Neuronal stem cell (in vitro differentiated cells): Measurements from ENCODE around the gene RAX2.
"Not testable (repeated sequence)": the region's sequence is repeated elsewhere in the genome, so short reads cannot be mapped to it uniquely, and the experiment has no call there.

Experiments
- DNase-seq: peaks from one replicate; pipeline ENCODE4 v3.0.0-alpha.2; 2013; ENCODE audit warnings: low spot score
- H2AFZ ChIP-seq: one replicate; pipeline ENCODE4 v1.6.1; 2013; ENCODE audit warnings: mild to moderate bottlenecking, low read length, inconsistent platforms
- H2AK5ac ChIP-seq: 2 replicates; pipeline ENCODE4 v1.6.1; 2013; ENCODE audit warnings: low read depth, mild to moderate bottlenecking, inconsistent platforms, low read length, moderate library complexity, mixed read lengths
- H2BK120ac ChIP-seq: 2 replicates; pipeline ENCODE4 v1.6.1; 2013; ENCODE audit warnings: low read depth, mild to moderate bottlenecking, inconsistent platforms, low read length, moderate library complexity, mixed read lengths
- H2BK12ac ChIP-seq: one replicate; pipeline ENCODE4 v1.6.1; 2013; ENCODE audit warnings: low read length, inconsistent platforms
- H2BK15ac ChIP-seq: 2 replicates; pipeline ENCODE4 v1.6.1; 2013; ENCODE audit warnings: mild to moderate bottlenecking, low read length, inconsistent platforms, mixed read lengths
- H2BK5ac ChIP-seq: one replicate; pipeline ENCODE4 v1.6.1; 2013; ENCODE audit warnings: inconsistent platforms, mild to moderate bottlenecking, low read length, moderate library complexity
- H3K14ac ChIP-seq: one replicate; pipeline ENCODE4 v1.6.1; 2013; ENCODE audit warnings: low read length, inconsistent platforms
- H3K18ac ChIP-seq: 2 replicates; pipeline ENCODE4 v1.6.1; 2013; ENCODE audit warnings: low read length, inconsistent platforms
- H3K23ac ChIP-seq: 2 replicates; pipeline ENCODE4 v1.6.1; 2013; ENCODE audit warnings: low read depth, mild to moderate bottlenecking, mixed read lengths, low read length, inconsistent platforms; ENCODE audit not compliant: poor library complexity
- H3K27ac ChIP-seq: replicated peaks from 3 replicates; pipeline ENCODE4 v1.5.1; 2013; ENCODE audit warnings: low read length, inconsistent platforms
- H3K27me3 ChIP-seq, 3 experiments: 2 replicates each; pipeline ENCODE4 v1.6.1; 2013; ENCODE audit warnings: low read length in 3 of 3, mild to moderate bottlenecking in 2 of 3, inconsistent platforms in 1 of 3, low read depth in 1 of 3, mixed read lengths in 1 of 3, moderate library complexity in 1 of 3; ENCODE audit not compliant: control insufficient read depth in 3 of 3, insufficient read depth in 3 of 3
- H3K36me3 ChIP-seq, 2 donors: replicated peaks in 1 of 2; 2 replicates each; pipeline ENCODE4 v1.6.1; 2013; ENCODE audit warnings: low read length in 2 of 2; ENCODE audit not compliant: control insufficient read depth in 2 of 2, insufficient read depth in 2 of 2
- H3K4ac ChIP-seq: 2 replicates; pipeline ENCODE4 v1.6.1; 2013; ENCODE audit warnings: inconsistent platforms, mild to moderate bottlenecking, low read length, moderate library complexity
- H3K4me1 ChIP-seq, 2 donors: 1 replicate in 1 of 2; 2 replicates in 1 of 2; pipeline ENCODE4 v1.6.1; 2013; ENCODE audit warnings: low read length in 2 of 2, low read depth in 1 of 2; ENCODE audit not compliant: control insufficient read depth in 2 of 2, insufficient read depth in 1 of 2
- H3K4me2 ChIP-seq: one replicate; pipeline ENCODE4 v1.6.1; 2013; ENCODE audit warnings: mild to moderate bottlenecking, low read length, inconsistent platforms; ENCODE audit not compliant: insufficient read depth, poor library complexity, severe bottlenecking
- H3K4me3 ChIP-seq, 2 donors: 2 replicates each; pipeline ENCODE4 v1.5.1; 2013; ENCODE audit warnings: low read length in 2 of 2, mild to moderate bottlenecking in 2 of 2, inconsistent platforms in 1 of 2, moderate library complexity in 1 of 2
- H3K79me1 ChIP-seq: one replicate; pipeline ENCODE4 v1.6.1; 2013; ENCODE audit warnings: low read depth, mild to moderate bottlenecking, inconsistent platforms, low read length, moderate library complexity
- H3K9ac ChIP-seq: one replicate; pipeline ENCODE4 v1.6.1; 2013; ENCODE audit warnings: mild to moderate bottlenecking, low read depth, low read length, inconsistent platforms; ENCODE audit not compliant: poor library complexity
- H3K9me3 ChIP-seq, 2 donors: replicated peaks in 1 of 2; 2 replicates each; pipeline versions ENCODE3 to v1.6.1; 2013; ENCODE audit warnings: low read length in 2 of 2, mild to moderate bottlenecking in 2 of 2, inconsistent platforms in 1 of 2, low read depth in 1 of 2, mixed read lengths in 1 of 2, moderate library complexity in 1 of 2; ENCODE audit not compliant: control insufficient read depth in 2 of 2, insufficient read depth in 1 of 2
- H4K8ac ChIP-seq: one replicate; pipeline ENCODE4 v1.6.1; 2013; ENCODE audit warnings: low read depth, mild to moderate bottlenecking, inconsistent platforms, low read length, moderate library complexity
- H4K91ac ChIP-seq: one replicate; pipeline ENCODE4 v1.6.1; 2013; ENCODE audit warnings: low read length, low read depth, mild to moderate bottlenecking, inconsistent platforms; ENCODE audit not compliant: poor library complexity
- WGBS, 2 donors: extraction: QIAGEN DNeasy Blood & Tissue Kit; methylation state at CpG; one replicate each; pipeline ENCODE4 v1.1.7; 2013; ENCODE audit warnings: missing lambda C conversion rate in 2 of 2, mixed read lengths in 1 of 2; ENCODE audit not compliant: insufficient read length in 2 of 2, insufficient replicate concordance in 1 of 2; ENCODE audit errors: extremely low coverage in 2 of 2; 5-methylcytosine and 5-hydroxymethylcytosine counted together

Gene RAX2

DNA sequence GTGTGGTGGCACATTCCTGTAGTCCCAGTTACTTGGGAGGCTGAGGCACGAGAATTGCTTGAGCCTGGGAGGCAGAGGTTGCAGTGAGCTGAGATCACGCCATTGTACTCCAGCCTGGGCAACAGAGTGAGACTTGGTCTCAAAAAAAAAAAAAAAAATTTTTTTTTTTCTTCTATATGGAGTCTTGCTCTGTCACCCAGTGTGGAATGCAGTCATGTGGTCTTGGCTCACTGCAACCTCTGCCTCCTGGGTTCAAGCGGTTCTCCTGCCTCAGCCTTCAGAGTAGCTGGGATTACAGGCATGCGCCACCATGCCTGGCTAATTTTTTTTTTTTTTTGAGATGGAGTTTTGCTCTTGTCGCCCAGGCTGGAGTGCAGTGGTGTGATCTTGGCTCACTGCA, 6.3 kb downstream of the RAX2 start:
- not testable (repeated sequence) for DNase-seq, H3K79me1 ChIP-seq, H3K27ac ChIP-seq, H3K4ac ChIP-seq, H2BK120ac ChIP-seq, H3K4me2 ChIP-seq, H3K4me1 ChIP-seq, H3K27me3 ChIP-seq, H2AFZ ChIP-seq, H2AK5ac ChIP-seq, H2BK5ac ChIP-seq, H3K14ac ChIP-seq, H4K8ac ChIP-seq, H3K9me3 ChIP-seq, H3K18ac ChIP-seq, H2BK15ac ChIP-seq, H4K91ac ChIP-seq, H2BK12ac ChIP-seq, H3K9ac ChIP-seq, H3K4me3 ChIP-seq, H3K23ac ChIP-seq
- peaks cover 9 to 23% of the 10 kb centered on the region in 2 donors for H3K36me3 ChIP-seq
- no CpG with 5 or more reads among the region's 5 CpGs for WGBS, 2 donors

GRCh38 chr19:3765121-3765520, 6.9 kb downstream of the RAX2 start:
- H3K23ac ChIP-seq = no peak overlapping the region
- H2BK120ac ChIP-seq = no peak overlapping the region
- H3K27me3 ChIP-seq = no peaks in the 10 kb centered on the region
- no peak overlapping the region for H3K27ac ChIP-seq
- no peak overlapping the region for H4K8ac ChIP-seq
- no peak for DNase-seq
- no peak overlapping the region for H3K14ac ChIP-seq
- H2BK5ac ChIP-seq = no peak overlapping the region
- no peak overlapping the region for H3K4me2 ChIP-seq
- H3K79me1 ChIP-seq = peaks cover 4% of the 10 kb centered on the region
- no peak overlapping the region for H3K4me3 ChIP-seq
- no peaks in the 10 kb centered on the region for H3K9me3 ChIP-seq
- no peak overlapping the region for H2BK12ac ChIP-seq
- no peak overlapping the region for H4K91ac ChIP-seq
- H3K4me1 ChIP-seq = peaks cover 0 to 4% of the 10 kb centered on the region in 2 donors
- H2BK15ac ChIP-seq = no peak overlapping the region
- H2AFZ ChIP-seq = no peak overlapping the region
- H3K36me3 ChIP-seq = peaks cover 9 to 23% of the 10 kb centered on the region in 2 donors
- WGBS, 2 donors = no CpG with 5 or more reads among the region's 12 CpGs
- H2AK5ac ChIP-seq = no peak overlapping the region
- no peak overlapping the region for H3K4ac ChIP-seq
- no peak overlapping the region for H3K9ac ChIP-seq
- no peak overlapping the region for H3K18ac ChIP-seq

- Histone ChIP-seq H3K9me3 (no peaks in the 10 kb centered on the region), H3K27ac (peak within 1 kb of the TSS; percentile 83), H4K8ac (no peak within 1 kb of the TSS), H3K23ac (peak within 1 kb of the TSS; percentile 90), H3K36me3 (peaks cover 11 to 41% of the 10 kb centered on the region in 2 donors), H3K4me1 (peaks cover 0 to 4% of the 10 kb centered on the region in 2 donors), H2BK12ac (no peak within 1 kb of the TSS), H2AFZ (peak within 1 kb of the TSS; percentile 95), H3K9ac (peak within 1 kb of the TSS; percentile 84), H3K4me2 (peak within 1 kb of the TSS; percentile 66), H3K4me3 (peak within 1 kb of the TSS; percentile 81 to 95), H4K91ac (no peak within 1 kb of the TSS), H3K79me1 (peaks cover 4% of the 10 kb centered on the region), H2BK15ac (no peak within 1 kb of the TSS), H3K27me3 (no peaks in the 10 kb centered on the region), H3K4ac (no peak within 1 kb of the TSS), H2BK5ac (peak within 1 kb of the TSS; percentile 70), H2BK120ac (no peak within 1 kb of the TSS), H3K14ac (no peak within 1 kb of the TSS), H3K18ac (peak within 1 kb of the TSS; percentile 96), H2AK5ac (no peak within 1 kb of the TSS)
- no CpG with 5 or more reads among the region's 47 CpGs for WGBS, 2 donors
- peak; percentile 100 for DNase-seq
Measured at GRCh38 chr19:3762501-3763459, 9.2 kb downstream of the RAX2 start, which contains the start of gene MRPL54. Gene MRPL54 (plus strand): TSS chr19:3762682. CDS start chr19:3762701, 19 bp downstream.

DNA sequence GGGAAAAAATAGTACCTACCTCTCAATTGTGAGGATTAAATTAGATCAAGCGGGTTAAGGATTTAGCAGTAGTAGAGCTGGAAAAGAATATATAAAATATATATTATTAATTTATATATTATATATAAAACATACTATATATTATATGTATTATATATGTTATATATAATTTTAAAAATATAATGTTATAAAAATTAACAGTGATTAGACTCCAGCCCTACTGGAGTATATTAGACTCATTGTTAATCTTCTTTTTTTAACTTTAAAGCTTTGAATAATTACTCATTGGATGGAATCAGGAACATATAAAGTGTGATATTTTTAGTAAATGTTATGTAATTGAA, 9.9 kb downstream of the RAX2 start:
- Histone ChIP-seq H2BK120ac (no peak overlapping the region), H3K4me3 (peak overlapping the region in 1 of 2 donors; percentile 81), H3K4me2 (no peak overlapping the region), H4K91ac (no peak overlapping the region), H2BK12ac (no peak overlapping the region), H2BK5ac (no peak overlapping the region), H4K8ac (no peak overlapping the region), H3K79me1 (peaks cover 4% of the 10 kb centered on the region), H3K36me3 (peaks cover 11 to 41% of the 10 kb centered on the region in 2 donors), H2AFZ (peak overlapping the region; percentile 95), H2AK5ac (no peak overlapping the region), H3K14ac (no peak overlapping the region), H3K4me1 (peaks cover 0 to 4% of the 10 kb centered on the region in 2 donors), H3K23ac (no peak overlapping the region), H3K27ac (no peak overlapping the region), H3K18ac (no peak overlapping the region), H3K9ac (no peak overlapping the region), H3K9me3 (no peaks in the 10 kb centered on the region), H2BK15ac (no peak overlapping the region), H3K4ac (no peak overlapping the region), H3K27me3 (no peaks in the 10 kb centered on the region)
- no CpG with 5 or more reads among the region's 1 CpG for WGBS, 2 donors
- no peak for DNase-seq
